MV-4-11 (cell line): ENCODE measurements around the gene FAM174A.
"Not testable (repeated sequence)": the region's sequence is repeated elsewhere in the genome, so short reads cannot be mapped to it uniquely, and the experiment has no call there.

Experiments
- DNase-seq: peaks from one replicate; lab custom pipeline; 2025; lab: John Stamatoyannopoulos, UW

The FAM174A gene

GRCh38 chr5:100576217-100576751 is 41.1 kb downstream of the FAM174A start:
- no peak for DNase-seq

DNA sequence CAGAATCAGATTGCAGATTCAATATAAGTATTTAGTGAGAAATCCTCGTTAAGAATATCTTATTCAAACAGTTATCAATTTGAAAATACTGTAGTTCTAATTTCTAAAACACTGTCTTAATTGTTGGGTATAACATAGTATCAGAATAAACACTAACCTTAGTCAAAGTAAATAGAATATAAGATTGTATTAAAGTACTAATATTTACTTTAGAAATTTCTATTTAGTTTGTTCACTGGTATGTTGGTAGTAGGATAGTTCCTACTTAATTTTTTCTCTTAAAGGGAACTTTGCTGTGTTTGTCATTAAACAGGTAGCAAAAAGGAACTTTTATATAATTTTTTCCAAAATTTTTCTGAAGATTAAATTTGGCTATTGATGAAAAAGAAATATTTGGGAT is 42.3 kb downstream of the FAM174A start:
- no peak for DNase-seq

GRCh38 chr5:100584069-100584468 is 48.9 kb downstream of the FAM174A start:
- peak; percentile 57 for DNase-seq

DNA sequence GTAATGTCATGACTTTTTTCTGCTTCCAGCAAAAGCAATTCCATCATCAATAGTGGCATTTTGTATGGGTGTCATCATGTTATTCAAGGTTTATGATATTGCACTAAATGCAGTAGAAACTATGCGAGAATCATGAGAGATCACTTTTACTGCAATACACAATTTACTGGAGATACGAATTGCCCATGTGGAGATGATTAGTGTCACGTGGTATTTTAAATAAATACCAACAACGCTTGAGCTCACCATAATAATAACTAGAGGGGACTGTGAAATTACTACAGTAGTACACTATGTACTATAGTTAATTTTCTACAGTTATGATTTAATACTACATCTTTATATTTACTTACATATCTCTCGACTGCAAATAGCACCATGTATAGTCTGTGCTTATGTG is 49.7 kb downstream of the FAM174A start:
- no peak for DNase-seq

GRCh38 chr5:100590867-100591266 is 55.7 kb downstream of the FAM174A start:
- DNase-seq, result no peak

DNA sequence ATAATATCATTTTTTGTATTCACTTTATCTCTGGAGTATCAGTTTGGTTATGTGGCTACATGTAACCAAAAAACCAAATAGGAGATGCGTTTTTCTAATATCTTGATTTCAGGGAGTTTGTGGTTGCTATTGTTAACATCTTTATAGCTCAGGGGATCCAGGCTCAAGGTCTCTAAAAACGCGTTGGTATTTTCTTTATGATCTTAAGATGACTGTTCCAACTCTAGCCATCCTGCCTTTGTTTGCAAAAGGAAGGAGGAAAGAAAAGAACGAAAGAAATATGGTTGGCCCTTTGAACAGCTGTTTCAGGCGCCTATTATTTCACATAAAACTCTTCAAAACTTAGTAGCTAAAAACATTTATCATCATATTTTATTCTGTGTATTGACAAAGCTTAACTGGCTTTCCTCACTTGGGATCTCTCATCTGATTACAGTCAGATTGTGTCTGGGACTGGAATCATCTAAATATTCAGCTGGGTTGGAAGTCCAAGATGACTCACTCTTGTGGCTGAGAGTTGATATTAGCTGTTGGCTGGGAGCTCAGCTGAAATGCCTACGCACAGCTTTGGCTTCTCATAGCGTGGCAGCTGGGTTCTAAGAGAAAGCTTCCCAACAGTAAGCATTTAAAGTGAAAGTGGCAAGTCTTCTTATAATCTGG is 60.1 kb downstream of the FAM174A start:
- peak; percentile 70 for DNase-seq

DNA sequence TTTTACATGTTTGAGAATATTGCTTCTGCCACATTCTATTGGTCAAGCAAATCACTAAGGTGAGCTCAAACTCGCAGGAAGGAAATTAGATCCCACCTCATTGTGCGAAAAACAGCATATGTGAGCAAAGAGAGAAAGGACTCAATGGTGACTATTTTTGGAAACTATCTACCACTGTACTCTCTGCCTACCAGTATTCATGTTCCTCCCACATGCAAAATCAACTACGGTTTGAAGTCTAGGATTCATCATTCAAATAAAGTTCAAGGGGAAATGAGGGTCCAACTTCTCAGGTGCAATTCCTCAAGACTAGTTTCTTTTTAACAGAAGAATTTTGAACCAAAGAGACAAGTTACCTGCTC is 60.6 kb downstream of the FAM174A start:
- no peak for DNase-seq

GRCh38 chr5:100598446-100598845 is 63.3 kb downstream of the FAM174A start:
- no peak for DNase-seq

DNA sequence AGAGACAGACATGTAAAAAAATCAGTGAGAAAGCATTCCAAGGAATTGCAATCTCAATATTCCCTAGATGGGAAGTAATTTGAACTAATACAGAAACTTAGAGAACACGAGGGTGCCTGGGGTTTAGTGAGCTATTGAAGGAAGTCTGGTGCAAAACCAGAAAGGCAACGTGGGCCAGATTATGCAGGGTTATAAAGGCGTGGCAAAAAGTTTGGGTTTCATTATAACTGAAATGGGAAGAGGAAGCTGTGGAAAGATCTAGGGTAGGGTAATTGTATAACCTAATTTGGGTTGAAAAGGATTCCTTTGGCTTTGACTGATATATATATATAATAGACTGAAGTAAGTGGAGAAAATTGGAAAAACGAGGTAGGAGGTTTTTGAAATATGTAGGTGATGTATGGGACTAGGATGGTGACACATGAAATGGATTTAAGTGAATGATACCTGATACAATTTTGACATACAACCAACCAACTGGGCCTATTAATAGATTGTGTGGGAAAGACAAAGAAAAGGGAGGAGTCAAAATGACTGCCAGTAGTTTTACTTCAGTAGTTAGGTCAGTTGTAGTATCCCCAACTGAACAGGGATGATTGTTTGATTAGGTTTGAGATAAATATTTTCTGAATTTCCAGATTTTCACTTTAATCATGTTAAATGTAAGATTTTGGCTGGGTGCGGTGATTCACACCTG is 65.3 kb downstream of the FAM174A start:
- DNase-seq, result peak; percentile 80

DNA sequence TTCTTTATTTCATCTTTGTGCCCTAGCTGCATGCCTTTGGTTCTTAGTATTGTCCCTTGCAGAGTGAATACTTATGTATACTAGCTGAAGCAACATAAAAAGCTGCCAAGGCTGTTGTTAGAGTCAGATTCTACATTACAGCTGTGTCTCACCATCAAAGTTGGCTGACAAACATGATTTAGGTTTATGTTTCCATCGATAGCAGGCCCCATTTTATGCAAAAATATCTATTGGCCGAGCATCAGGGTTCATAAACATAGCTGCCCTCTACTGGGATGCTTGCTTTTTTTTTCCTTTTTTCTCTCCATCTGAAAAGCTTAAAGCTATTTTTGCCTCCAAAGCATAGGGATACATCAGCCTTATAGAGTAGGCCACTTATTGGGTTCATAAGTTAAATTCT is 68.0 kb downstream of the FAM174A start:
- DNase-seq, result no peak

DNA sequence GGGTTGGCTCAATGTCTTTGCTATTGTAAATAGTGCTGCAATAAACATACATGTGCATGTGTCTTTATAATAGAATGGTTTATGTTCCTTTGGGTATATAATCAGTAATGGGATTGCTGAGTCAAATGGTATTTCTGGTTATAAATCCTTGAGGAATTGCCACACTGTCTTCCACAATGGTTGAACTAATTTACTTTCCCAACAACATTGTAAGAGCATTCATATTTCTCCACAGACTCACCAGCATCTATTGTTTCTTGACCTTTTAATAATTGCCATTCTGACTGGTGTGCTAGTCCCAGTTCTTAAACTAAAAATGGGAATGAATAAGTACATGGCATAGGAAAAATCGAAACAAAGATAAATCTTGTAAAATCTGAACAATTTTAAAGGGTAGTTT is 68.8 kb downstream of the FAM174A start:
- not testable (repeated sequence) for DNase-seq

GRCh38 chr5:100609594-100609993 is 74.4 kb downstream of the FAM174A start:
- DNase-seq, result no peak

GRCh38 chr5:100614308-100614707 is 79.1 kb downstream of the FAM174A start:
- no peak for DNase-seq

DNA sequence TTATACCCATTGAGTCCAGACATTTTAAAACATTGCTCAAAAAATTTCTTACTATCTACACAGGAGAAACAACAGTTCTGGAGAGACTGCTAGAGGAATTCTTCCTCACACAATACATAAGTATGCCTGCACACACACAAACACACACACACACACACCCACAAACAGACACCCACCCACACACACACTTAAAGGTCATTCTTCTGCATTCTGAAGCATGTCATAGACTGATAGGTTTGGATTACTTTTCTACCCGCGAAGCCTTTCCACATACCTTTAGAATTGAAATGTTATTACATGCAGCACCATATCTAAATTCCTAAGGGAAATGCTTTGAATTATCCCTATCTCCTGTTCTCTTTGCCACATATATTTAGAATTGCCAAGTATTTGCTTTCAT is 80.2 kb downstream of the FAM174A start:
- no peak for DNase-seq

DNA sequence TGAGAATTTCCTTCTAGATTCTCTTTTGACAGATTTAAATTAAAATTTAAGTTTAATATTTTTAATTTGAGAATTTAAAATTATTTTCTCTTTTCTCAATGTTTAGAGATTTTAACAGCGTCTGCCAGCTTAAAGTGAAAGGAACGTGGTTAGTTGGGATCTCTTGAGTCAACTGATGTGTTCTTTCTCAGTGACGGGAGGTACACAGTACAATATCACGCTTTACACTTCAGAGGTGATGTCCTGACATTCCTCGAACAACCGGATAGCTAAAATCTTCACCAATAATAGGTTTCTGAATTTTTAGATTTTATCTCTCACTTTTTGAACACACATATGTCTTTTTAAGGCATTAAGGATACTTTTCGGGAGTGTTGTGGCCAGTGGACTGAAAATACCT is 81.1 kb downstream of the FAM174A start:
- no peak for DNase-seq

DNA sequence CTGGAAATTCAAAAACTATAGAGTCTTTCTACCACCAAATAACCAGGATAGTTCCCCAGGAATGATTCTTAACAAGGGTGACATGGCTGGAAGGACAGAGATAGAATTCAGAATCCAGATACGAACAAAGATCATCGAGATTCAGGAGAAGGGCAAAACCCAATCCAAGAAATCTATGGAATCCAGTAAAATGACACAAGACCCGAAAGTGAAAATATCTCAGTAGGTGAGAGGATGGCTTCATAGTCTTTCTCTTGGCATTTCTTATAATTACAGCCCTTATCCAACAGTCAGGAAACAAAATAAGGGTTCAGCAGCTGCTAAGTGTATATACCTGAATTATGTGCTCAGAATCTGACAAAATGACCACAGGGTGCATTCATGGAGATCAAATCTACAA is 81.8 kb downstream of the FAM174A start:
- no peak for DNase-seq

DNA sequence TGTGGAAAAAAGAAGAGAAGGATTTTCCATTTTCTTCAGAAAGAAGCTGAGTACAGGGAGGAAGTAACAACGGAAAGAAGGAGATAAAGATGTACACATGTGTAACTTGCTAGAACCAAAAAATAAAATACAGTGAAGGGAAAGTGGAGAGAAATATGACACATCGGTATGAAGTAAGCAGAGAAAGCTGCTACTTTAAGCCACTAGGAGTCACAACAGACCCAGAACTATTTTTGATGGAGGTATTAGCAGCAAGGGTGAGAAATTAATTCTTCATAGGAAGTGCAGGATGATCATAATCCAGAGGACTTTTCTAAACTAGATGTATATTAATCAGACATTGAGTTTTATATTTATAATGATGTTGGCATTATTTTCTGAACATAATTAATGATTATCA is 88.5 kb downstream of the FAM174A start:
- DNase-seq, result peak; percentile 58

DNA sequence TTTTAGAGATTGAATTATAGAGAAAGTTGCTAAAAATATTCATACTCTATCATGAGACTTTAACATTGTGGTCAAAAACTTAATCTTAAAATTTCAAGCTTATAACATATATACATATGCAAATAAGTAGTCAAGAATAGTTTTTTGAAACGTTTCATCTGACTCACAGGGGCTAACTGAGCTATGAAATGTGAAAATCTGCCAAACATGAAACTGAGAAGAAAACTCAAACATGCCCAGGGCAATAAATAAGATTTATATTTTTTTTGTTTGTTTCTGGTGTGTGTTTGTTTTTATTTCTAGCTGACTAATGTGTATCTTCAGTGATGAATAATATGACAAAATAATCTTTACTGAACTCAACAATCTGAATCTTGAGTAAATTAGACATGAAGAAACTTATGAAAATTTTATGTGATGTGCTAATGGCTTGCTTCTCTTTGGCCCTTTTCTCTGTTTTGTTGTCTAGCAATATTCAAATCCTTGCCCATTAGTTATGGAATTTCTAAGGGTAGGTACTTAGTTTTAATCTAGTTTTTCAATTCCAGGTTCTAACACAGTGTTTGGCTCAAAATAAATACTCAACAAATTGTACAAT is 99.9 kb downstream of the FAM174A start:
- no peak for DNase-seq
